ENCODE measurements around the gene MANF. TPM values are rescaled to one million over a fixed set of nuclear protein-coding genes. Genes with fewer than 3 reads are reported as not detected.

The MANF gene
- total and polyA plus RNA-seq, 2 donors (not counting 1 experiment from before 2014, with no cell fraction given) = 19.8 to 29.7 TPM

DNA sequence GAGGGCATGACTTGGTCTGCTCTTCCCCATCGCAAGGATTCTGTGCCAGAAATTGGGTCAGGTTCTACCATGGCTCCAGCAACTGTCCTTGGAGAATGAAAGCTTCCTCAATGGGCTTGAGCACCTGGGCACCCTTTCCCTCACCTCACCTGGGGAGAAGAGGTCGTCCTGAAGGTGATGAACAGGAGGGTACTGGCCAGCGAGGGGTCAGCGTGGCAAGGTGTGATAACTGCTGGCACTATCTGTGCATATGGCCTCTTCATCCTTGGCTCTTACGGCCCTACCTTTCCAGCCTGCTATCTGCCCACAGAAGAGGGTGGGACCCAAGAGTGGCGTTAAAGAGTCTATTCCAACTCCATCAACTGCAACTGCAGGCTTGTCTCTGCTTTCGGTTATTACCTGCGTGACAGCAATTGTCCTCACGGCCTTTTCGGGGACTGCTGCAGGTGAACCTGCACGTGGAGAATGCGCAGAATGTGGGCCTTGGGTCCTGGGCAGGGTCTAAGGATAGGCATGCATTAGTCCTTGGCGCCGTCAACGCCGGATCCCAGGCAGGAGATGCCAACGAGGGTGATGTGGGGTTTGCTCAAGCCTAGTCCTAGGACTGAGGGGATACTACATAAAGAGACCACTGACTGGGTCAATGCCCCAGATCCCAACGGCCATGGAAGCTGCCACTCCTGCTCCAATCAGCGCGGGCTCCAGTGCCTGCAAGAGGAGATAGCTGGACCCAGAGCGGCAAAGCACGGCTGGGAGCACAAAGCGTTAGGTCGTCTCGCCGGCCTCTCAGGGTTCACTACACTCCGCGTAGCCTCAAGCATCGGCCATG is 5.4 kb downstream of the MANF start:
- H3K9me3 Mint-ChIP-seq (ENCODE audit: insufficient read depth) = no peaks in the 10 kb centered on the region
- ATAC-seq (ENCODE audit: low read depth) (peak; percentile 1), DNase-seq (peak; percentile 27)
- no peak for TF ChIP-seq EZH2 (IDR thresholded peaks at IDR 0.05; ENCODE audit: borderline replicate concordance, insufficient read depth, low read depth, low read length, poor library complexity, severe bottlenecking)
- TF ChIP-seq, protein P1, sequence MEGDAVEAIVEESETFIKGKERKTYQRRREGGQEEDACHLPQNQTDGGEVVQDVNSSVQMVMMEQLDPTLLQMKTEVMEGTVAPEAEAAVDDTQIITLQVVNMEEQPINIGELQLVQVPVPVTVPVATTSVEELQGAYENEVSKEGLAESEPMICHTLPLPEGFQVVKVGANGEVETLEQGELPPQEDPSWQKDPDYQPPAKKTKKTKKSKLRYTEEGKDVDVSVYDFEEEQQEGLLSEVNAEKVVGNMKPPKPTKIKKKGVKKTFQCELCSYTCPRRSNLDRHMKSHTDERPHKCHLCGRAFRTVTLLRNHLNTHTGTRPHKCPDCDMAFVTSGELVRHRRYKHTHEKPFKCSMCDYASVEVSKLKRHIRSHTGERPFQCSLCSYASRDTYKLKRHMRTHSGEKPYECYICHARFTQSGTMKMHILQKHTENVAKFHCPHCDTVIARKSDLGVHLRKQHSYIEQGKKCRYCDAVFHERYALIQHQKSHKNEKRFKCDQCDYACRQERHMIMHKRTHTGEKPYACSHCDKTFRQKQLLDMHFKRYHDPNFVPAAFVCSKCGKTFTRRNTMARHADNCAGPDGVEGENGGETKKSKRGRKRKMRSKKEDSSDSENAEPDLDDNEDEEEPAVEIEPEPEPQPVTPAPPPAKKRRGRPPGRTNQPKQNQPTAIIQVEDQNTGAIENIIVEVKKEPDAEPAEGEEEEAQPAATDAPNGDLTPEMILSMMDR (IDR thresholded peaks at IDR 0.05) = no peak
- WGBS (ENCODE audit: insufficient coverage) = 41% methylated on average over 27 of the region's 29 CpGs
- ChIA-PET CTCF (interaction anchor here (0.6 to 8.6 kb wide), 17 partner anchors 9 to 822 kb away, joined by 3 to 67 read pairs (median 5); partner anchors contain the start of genes CISH, DCAF1 and MAPKAPK3), POLR2A (no interaction called here)
- Histone ChIP-seq H3K9ac (ENCODE audit: low read length) (peak overlapping the region; percentile 65), H3K4me3 (ENCODE audit: control extremely low read depth in 1 of 5, extremely low read depth in 1 of 5, insufficient read depth in 1 of 5, low read depth in 2 of 5, low read length in 4 of 5) (peak overlapping the region in 4 of 5 experiments; percentile 29 to 58 (median 45)), H3K4me2 (replicated peaks; ENCODE audit: low read depth, low read length, poor library complexity, severe bottlenecking) (peak overlapping the region; percentile 91), H3K9me3 (ENCODE audit: control extremely low read depth in 1 of 3, control insufficient read depth in 2 of 3, insufficient read depth in 1 of 3, low read length in 2 of 3) (no peaks in the 10 kb centered on the region), H3K4me1 (ENCODE audit: control insufficient read depth in 2 of 2, insufficient read depth in 2 of 2, low read length in 2 of 2) (peaks cover 30 to 48% of the 10 kb centered on the region in 2 donors), H4K20me1 (ENCODE audit: control insufficient read depth, insufficient read depth, low read length, poor library complexity, severe bottlenecking) (peaks cover 43% of the 10 kb centered on the region), H2AFZ (ENCODE audit: insufficient read depth, low read depth, low read length, poor library complexity, severe bottlenecking) (peak overlapping the region; percentile 73), H3K36me3 (replicated peaks in 1 of 2; ENCODE audit: control extremely low read depth in 1 of 2, control insufficient read depth in 1 of 2, extremely low read depth in 1 of 2, insufficient read depth in 2 of 2, low read length in 1 of 2) (peaks cover 0 to 53% of the 10 kb centered on the region in 2 experiments), H3K79me2 (ENCODE audit: control insufficient read depth, insufficient read depth, low read length) (peaks cover 55% of the 10 kb centered on the region), H3K27me3 (replicated peaks in 1 of 4; ENCODE audit: control extremely low read depth in 1 of 4, control insufficient read depth in 3 of 4, insufficient read depth in 4 of 4, low read length in 3 of 4) (no peaks in the 10 kb centered on the region), H3K27ac (ENCODE audit: low read length in 2 of 2) (peak overlapping the region; percentile 51 to 70)
- peaks cover 61% of the 10 kb centered on the region for H3K4me1 Mint-ChIP-seq
- no peaks in the 10 kb centered on the region for H3K27me3 Mint-ChIP-seq
- intact Hi-C loops (cut with micrococcal nuclease) = loop anchor here (1.0 to 10.0 kb wide), 4 partner anchors 44 to 1144 kb away; partner anchors contain the start of genes NT5DC2 and UQCC5
- peak overlapping the region; percentile 79 for H3K4me3 Mint-ChIP-seq
- peak overlapping the region; percentile 88 for H3K27ac Mint-ChIP-seq
